Neural crest cell (in vitro differentiated cells): ENCODE results near the gene CGNL1. TPM values are rescaled to one million over a fixed set of nuclear protein-coding genes. Genes with fewer than 3 reads are reported as not detected.

ENCODE experiments used
- DNase-seq: peaks from one replicate; pipeline ENCODE4 v3.0.0; 2021; ENCODE audit warnings: low read depth, mixed read lengths, low spot score
- H3K27ac Mint-ChIP-seq: one replicate; pipeline ENCODE4 v1.8.0; 2021; ENCODE audit warnings: mild to moderate bottlenecking, mixed read lengths; ENCODE audit not compliant: unreplicated experiment
- H3K27me3 Mint-ChIP-seq: 2 replicates; pipeline ENCODE4 v1.8.0; 2021; ENCODE audit warnings: low read depth, mild to moderate bottlenecking, mixed read lengths
- H3K36me3 Mint-ChIP-seq: 2 replicates; pipeline ENCODE4 v1.8.0; 2021; ENCODE audit warnings: low read depth, mild to moderate bottlenecking, mixed read lengths
- H3K4me1 Mint-ChIP-seq: 2 replicates; pipeline ENCODE4 v1.8.0; 2021; ENCODE audit warnings: mixed read lengths
- H3K4me3 Mint-ChIP-seq: one replicate; pipeline ENCODE4 v1.8.0; 2021; ENCODE audit warnings: mild to moderate bottlenecking, mixed read lengths
- H3K9me3 Mint-ChIP-seq: 2 replicates; pipeline ENCODE4 v1.8.0; 2021; ENCODE audit warnings: mixed read lengths
- total RNA-seq: library from RNA; stranded (reverse); gene quantifications from 2 replicates; pipeline ENCODE4 v1.2.1, GENCODE V29; 2021
- TF ChIP-seq, protein P1 (sequence below): fragments of 200-600 bp; sonication (generic); conservative IDR thresholded peaks from 2 replicates; pipeline ENCODE4 v1.5.0; 2021; ENCODE audit warnings: antibody characterized with exemption, mild to moderate bottlenecking

CGNL1 gene
- total RNA-seq, 1 donor from 2014 or later, result 1.2 TPM

DNA sequence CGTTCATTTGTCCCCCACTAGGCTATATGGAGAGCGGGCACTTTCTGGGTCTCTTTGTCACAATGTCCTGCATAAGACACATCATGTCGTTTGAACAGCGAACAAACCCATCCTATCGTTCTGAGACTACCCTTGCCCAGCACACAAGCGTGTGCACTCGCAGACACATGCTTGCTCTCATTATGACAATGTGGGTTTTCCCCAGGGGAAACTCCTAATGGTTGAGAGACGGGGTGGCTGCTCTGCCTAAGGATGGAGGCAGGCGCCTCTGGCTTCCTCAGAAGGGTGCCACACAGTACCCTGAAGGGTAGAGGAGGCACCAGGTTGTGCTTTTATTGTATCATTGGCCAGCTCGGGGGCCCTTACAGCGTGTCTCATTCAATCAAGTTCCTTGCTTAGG is 164.4 kb downstream of the CGNL1 start:
- Mint-ChIP-seq H3K36me3 (no peaks in the 10 kb centered on the region), H3K4me3 (no peak overlapping the region), H3K4me1 (peaks cover 7% of the 10 kb centered on the region), H3K27me3 (no peaks in the 10 kb centered on the region), H3K27ac (no peak overlapping the region), H3K9me3 (peaks cover 4% of the 10 kb centered on the region)
- TF ChIP-seq, protein P1, sequence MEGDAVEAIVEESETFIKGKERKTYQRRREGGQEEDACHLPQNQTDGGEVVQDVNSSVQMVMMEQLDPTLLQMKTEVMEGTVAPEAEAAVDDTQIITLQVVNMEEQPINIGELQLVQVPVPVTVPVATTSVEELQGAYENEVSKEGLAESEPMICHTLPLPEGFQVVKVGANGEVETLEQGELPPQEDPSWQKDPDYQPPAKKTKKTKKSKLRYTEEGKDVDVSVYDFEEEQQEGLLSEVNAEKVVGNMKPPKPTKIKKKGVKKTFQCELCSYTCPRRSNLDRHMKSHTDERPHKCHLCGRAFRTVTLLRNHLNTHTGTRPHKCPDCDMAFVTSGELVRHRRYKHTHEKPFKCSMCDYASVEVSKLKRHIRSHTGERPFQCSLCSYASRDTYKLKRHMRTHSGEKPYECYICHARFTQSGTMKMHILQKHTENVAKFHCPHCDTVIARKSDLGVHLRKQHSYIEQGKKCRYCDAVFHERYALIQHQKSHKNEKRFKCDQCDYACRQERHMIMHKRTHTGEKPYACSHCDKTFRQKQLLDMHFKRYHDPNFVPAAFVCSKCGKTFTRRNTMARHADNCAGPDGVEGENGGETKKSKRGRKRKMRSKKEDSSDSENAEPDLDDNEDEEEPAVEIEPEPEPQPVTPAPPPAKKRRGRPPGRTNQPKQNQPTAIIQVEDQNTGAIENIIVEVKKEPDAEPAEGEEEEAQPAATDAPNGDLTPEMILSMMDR, result no peak
- no peak for DNase-seq

DNA sequence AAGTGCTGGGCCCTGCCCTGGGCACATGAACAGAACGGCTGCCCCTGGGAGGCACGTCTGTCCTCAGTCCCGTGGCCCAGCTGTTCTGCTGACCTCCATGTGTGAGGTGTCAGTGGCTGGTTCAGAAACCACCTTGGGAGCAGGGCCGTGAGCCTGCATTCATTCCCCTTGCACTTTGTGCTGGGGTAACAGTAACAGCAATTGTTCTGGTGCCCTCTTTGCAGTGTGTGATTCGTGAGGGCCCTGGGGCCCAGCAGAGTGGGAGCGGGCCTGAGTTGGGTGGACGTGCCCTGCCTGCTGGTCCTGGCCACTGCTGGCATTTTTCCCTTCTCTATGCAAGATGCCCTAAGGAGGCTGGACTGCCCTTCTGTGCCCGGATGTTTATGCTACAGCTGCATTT is 165.0 kb downstream of the CGNL1 start:
- peaks cover 4% of the 10 kb centered on the region for H3K9me3 Mint-ChIP-seq
- TF ChIP-seq, protein P1, result no peak
- H3K36me3 Mint-ChIP-seq, result no peaks in the 10 kb centered on the region
- DNase-seq, result no peak
- H3K4me3 Mint-ChIP-seq, result no peak overlapping the region
- no peaks in the 10 kb centered on the region for H3K27me3 Mint-ChIP-seq
- peaks cover 6% of the 10 kb centered on the region for H3K4me1 Mint-ChIP-seq
- H3K27ac Mint-ChIP-seq, result no peak overlapping the region

DNA sequence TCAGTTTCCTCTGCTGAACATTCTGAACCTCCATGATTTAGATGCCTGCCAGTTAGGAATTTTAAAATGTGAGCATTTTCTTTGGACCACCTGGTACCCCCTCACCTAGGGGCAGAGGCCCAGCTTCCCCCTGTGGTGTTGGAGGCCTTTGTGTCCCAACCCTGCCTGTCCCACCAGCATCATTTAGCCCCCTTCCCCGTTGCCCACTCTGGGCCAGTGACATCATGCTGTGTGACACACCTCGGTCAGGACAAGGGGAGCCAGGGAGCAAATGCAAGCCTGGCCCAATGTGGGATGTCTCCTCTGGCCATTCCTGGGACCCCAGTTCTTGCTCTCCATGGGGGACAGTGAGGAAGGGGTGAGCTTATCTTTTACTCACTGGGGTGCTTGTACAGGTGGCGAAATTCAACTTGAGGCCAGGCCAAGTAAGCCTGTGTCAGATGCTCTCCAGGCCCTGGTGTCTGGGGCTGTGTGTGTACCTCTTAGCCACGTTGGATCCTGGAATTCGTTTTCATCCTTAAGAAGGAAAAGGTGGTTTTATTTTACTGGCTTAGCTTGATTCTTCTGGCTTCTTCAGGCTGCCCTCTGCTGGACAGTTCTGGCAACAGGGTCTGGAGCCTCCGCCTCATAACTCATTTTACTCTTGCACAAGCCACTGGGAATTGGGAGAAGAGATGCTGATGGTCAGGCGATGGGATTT is 165.7 kb downstream of the CGNL1 start:
- peaks cover 6% of the 10 kb centered on the region for H3K4me1 Mint-ChIP-seq
- H3K36me3 Mint-ChIP-seq, result no peaks in the 10 kb centered on the region
- TF ChIP-seq, protein P1, result peak; percentile 83
- no peaks in the 10 kb centered on the region for H3K27me3 Mint-ChIP-seq
- H3K4me3 Mint-ChIP-seq, result no peak overlapping the region
- DNase-seq, result peak; percentile 74
- H3K9me3 Mint-ChIP-seq, result peaks cover 4% of the 10 kb centered on the region
- peak overlapping the region; percentile 12 for H3K27ac Mint-ChIP-seq

DNA sequence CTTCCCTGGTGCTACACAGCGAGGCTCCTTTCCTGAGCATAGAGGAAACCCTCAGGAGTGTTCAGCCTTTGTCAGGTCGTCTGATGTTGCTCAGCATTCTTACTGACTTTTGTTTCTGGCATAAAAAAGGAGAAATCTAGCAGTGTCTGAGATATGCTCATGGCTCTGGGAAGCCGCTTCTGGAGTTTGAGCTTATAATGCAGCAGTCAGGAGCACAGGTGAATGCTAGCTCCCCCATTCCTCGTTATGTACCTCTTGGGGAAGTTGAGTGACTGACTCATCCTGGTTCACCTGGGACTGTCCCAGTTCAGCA is 166.2 kb downstream of the CGNL1 start:
- peaks cover 6% of the 10 kb centered on the region for H3K4me1 Mint-ChIP-seq
- H3K36me3 Mint-ChIP-seq, result no peaks in the 10 kb centered on the region
- H3K9me3 Mint-ChIP-seq, result peaks cover 4% of the 10 kb centered on the region
- TF ChIP-seq, protein P1, result peak; percentile 13
- H3K27ac Mint-ChIP-seq, result no peak overlapping the region
- no peak for DNase-seq
- no peak overlapping the region for H3K4me3 Mint-ChIP-seq
- H3K27me3 Mint-ChIP-seq, result no peaks in the 10 kb centered on the region

DNA sequence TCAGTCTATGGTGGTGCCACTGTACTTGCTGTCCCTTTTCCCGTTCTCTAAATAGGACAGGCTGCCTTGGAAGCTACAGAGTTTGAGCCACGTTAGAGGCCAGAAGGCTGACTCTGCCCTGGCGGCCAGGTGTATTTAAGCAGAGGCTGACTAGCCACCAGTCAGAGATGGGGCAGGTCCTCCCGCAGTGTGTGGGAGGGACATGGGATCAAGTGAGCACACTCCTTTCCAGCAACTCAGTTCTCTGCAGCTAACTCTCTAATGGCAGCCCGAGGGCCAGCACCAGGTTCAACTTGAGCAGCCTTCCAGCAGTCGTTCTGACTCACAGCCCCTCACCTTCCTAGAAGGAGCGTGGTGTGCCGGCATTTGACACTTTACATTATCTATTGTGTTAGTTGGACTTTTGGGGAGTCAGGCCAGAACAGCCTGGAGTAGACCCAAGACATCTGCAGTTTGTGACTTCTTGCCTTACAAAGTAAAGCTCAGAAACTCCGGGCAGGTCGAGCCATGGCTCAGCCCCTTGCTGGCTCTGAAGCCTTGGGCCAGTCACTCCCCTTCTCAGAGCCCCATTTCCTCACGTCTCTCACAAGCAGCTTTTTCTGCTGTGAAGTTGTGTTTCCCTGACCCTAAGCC is 168.7 kb downstream of the CGNL1 start:
- no peak for DNase-seq
- Mint-ChIP-seq H3K4me1 (no peaks in the 10 kb centered on the region), H3K9me3 (peaks cover 3% of the 10 kb centered on the region), H3K27me3 (no peaks in the 10 kb centered on the region), H3K4me3 (no peak overlapping the region), H3K36me3 (no peaks in the 10 kb centered on the region), H3K27ac (no peak overlapping the region)
- TF ChIP-seq, protein P1, result no peak
